ENCODE measurements around the gene SBF1.
"Not testable (repeated sequence)": the region's sequence is repeated elsewhere in the genome, so short reads cannot be mapped to it uniquely, and the experiment has no call there.

GRCh38 chr22:50397371-50398060 lies 77.3 kb downstream of the SBF1 start:
- TF ChIP-seq CTCF (conservative IDR thresholded peaks at IDR 0.05; ENCODE audit: low read length); EZH2phosphoT487 (IDR thresholded peaks at IDR 0.05; ENCODE audit: borderline replicate concordance): not testable (repeated sequence)

All from Loucy (cell line).